Colonic mucosa (tissue), 4 donors: ENCODE results near the gene TTC21A. TPM values are rescaled to one million over a fixed set of nuclear protein-coding genes. Genes with fewer than 3 reads are reported as not detected.

ENCODE experiments used
- DNase-seq: peaks from one replicate; pipeline ENCODE4 v3.0.0-alpha.2; 2020
- H3K27ac ChIP-seq: fragments of 200-600 bp; one replicate; pipeline ENCODE4 v1.8.0; 2021
- H3K27me3 ChIP-seq: fragments of 200-600 bp; one replicate; pipeline ENCODE4 v1.8.0; 2021
- H3K36me3 ChIP-seq: fragments of 200-600 bp; one replicate; pipeline ENCODE4 v1.8.0; 2021
- H3K4me1 ChIP-seq: fragments of 200-600 bp; one replicate; pipeline ENCODE4 v1.8.0; 2021; ENCODE audit warnings: mild to moderate bottlenecking
- H3K4me3 ChIP-seq: fragments of 200-600 bp; one replicate; pipeline ENCODE4 v1.8.0; 2021
- H3K9ac ChIP-seq, 2 donors: one replicate each; pipeline ENCODE4 v1.7.0; 2013; ENCODE audit warnings: control low read depth in 2 of 2, low read depth in 2 of 2, low read length in 2 of 2
- H3K9me3 ChIP-seq: fragments of 200-600 bp; one replicate; pipeline ENCODE4 v1.8.0; 2021
- intact Hi-C: fragments of 100-400 bp; cut with DNase I; formaldehyde crosslinking; loops from one replicate; pipeline ENCODE4 v1.14.1; 2022
- total RNA-seq, 2 donors: library from RNA; stranded (reverse); fragmentation: NEBNext Ultra II Directional in 1 of 2; extraction: Animal tissue kit (Norgen Biotek cat#: 25700) in 1 of 2; gene quantifications; one replicate each; pipeline ENCODE4 v1.2.1, GENCODE V29; 2021
- TF ChIP-seq, protein P1 (sequence below): fragments of 200-600 bp; IDR thresholded peaks from one replicate; pipeline ENCODE4 v1.8.0; 2022; ENCODE audit warnings: antibody characterized with exemption, mild to moderate bottlenecking
- donor health status: healthy.
- donor health status: DM: no; HTN: no; CAD: no.
- donor health status: DM: no; HTN: no; CAD: no.

The TTC21A gene
- total RNA-seq, 2 donors from 2014 or later = 2.8 to 6.1 TPM

DNA sequence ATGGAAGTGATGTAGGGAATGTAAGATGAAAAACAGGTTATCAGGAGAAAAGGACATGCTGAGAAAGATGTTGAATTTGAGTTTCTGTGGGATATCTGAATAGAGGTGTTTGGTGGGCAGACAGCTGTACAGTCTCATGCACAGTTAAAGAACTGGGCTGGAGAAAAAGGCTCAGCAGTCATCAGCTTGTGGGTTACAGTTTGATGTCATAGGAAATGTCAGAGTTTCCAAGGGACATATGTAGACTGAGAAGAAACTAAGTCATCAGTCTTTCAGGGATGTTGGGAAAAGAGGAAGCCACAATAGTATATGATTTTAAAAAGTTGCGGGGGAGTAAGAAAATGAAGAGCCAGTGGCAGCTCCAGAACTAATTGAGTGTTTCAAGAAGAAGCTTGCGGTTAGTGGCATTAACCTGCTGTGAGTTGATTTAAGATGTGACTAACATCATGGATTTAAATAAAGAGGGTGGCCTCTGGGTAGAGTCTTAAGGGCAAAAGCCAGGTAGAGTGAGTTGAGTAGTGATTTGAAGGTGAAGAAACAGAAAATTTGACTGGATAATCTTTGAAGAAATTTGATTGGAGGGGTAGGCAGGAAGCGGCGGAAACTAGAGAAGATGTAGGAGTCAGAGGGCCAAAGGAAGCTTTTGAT is 24.7 kb upstream of the TTC21A start:
- TF ChIP-seq, protein P1, sequence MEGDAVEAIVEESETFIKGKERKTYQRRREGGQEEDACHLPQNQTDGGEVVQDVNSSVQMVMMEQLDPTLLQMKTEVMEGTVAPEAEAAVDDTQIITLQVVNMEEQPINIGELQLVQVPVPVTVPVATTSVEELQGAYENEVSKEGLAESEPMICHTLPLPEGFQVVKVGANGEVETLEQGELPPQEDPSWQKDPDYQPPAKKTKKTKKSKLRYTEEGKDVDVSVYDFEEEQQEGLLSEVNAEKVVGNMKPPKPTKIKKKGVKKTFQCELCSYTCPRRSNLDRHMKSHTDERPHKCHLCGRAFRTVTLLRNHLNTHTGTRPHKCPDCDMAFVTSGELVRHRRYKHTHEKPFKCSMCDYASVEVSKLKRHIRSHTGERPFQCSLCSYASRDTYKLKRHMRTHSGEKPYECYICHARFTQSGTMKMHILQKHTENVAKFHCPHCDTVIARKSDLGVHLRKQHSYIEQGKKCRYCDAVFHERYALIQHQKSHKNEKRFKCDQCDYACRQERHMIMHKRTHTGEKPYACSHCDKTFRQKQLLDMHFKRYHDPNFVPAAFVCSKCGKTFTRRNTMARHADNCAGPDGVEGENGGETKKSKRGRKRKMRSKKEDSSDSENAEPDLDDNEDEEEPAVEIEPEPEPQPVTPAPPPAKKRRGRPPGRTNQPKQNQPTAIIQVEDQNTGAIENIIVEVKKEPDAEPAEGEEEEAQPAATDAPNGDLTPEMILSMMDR = no peak
- H3K9ac ChIP-seq = no peak overlapping the region
- no peaks in the 10 kb centered on the region for H3K4me1 ChIP-seq
- H3K9me3 ChIP-seq = no peaks in the 10 kb centered on the region
- no peak overlapping the region for H3K27ac ChIP-seq
- no peak overlapping the region for H3K4me3 ChIP-seq
- H3K27me3 ChIP-seq = no peaks in the 10 kb centered on the region
- no peak for DNase-seq
- H3K36me3 ChIP-seq = peaks cover 10% of the 10 kb centered on the region
- intact Hi-C loops = no loop called here

DNA sequence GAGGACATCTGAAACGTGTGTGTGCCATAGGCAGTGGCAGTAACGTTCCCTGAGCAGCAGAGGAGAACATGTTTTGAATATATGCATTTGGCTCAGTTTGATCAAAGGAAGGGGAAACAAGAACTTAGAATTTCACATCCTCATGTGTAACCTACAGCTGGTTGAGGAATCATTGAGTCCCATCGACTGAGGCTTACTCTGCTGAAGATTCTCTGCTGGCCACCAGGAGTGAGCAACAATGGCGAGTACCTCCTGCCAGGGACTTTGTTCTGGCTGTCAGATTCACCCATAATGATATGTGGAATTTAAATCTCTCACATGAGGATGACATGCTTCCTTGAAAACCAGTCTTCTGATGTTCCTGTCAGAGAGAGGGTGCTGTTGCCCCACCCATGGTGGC is 21.3 kb upstream of the TTC21A start:
- no peaks in the 10 kb centered on the region for H3K9me3 ChIP-seq
- peaks cover 10% of the 10 kb centered on the region for H3K36me3 ChIP-seq
- no peak for DNase-seq
- no peaks in the 10 kb centered on the region for H3K4me1 ChIP-seq
- no peak overlapping the region for H3K27ac ChIP-seq
- no peak overlapping the region for H3K4me3 ChIP-seq
- no peak overlapping the region for H3K9ac ChIP-seq
- intact Hi-C loops = no loop called here
- TF ChIP-seq, protein P1 = no peak
- no peaks in the 10 kb centered on the region for H3K27me3 ChIP-seq

DNA sequence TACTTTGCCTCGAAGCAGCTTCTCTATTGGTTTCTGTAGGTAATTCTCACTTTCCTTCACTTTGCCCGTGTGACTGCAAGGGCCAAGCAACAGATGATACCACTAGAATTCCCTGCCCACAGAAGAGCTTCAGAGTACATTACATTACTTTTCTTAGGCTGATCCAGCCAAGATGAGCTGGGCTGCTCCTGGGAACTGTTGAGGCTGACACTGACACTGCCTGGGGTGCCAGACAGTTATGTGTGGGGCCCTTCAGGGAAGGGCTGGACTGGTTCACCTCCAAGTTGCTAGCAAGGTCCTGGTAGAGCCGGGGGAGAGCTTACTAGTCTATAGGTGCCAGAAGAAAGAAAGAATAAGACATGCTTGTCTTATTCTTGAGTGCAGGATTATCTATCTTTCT is 19.0 kb upstream of the TTC21A start:
- DNase-seq = no peak
- H3K9ac ChIP-seq = no peak overlapping the region
- no peaks in the 10 kb centered on the region for H3K4me1 ChIP-seq
- no peaks in the 10 kb centered on the region for H3K27me3 ChIP-seq
- H3K36me3 ChIP-seq = peaks cover 10% of the 10 kb centered on the region
- H3K9me3 ChIP-seq = no peaks in the 10 kb centered on the region
- no peak overlapping the region for H3K4me3 ChIP-seq
- TF ChIP-seq, protein P1 = no peak
- no peak overlapping the region for H3K27ac ChIP-seq
- intact Hi-C loops = no loop called here

DNA sequence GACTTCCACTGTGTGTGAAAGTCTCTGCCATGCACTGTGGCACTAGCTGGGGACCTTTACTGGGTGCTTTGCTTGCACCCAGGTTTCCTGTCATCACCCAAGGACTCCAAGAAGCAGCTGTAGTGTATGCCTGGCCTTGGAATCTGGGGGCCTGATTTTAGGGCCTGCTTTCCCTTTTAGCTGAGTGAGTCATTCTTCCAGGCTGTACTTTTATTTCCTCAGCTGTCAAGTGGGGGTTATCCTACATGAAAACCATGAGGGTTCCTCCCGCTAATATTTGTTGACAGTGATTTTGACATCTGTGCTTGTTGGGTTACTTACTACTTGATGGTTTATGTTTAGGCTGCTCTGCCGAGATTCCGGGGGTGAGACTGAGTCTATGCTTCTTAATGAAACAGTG is 18.6 kb upstream of the TTC21A start:
- no peak overlapping the region for H3K9ac ChIP-seq
- DNase-seq = no peak
- TF ChIP-seq, protein P1 = no peak
- no peak overlapping the region for H3K4me3 ChIP-seq
- H3K9me3 ChIP-seq = no peaks in the 10 kb centered on the region
- intact Hi-C loops = no loop called here
- H3K4me1 ChIP-seq = no peaks in the 10 kb centered on the region
- H3K27me3 ChIP-seq = no peaks in the 10 kb centered on the region
- no peak overlapping the region for H3K27ac ChIP-seq
- H3K36me3 ChIP-seq = peaks cover 10% of the 10 kb centered on the region

DNA sequence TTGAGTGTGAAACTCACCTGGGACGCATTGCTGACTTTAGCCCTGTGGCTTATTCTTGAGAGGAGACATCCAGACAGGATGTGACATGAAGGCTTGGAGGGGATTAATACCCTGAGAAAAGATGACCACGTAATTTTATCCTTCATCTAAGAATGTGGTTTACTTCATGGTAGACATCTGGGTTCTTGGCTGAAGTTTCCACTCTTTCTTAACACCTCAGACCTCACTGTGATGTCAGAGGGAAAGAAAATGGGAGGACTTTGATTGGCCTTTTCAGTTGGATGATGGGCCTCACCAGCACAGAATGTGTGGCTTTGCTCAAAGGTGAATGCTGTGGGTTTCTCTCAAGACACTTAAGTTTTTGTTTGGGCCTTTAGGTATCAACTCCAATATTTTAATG is 16.6 kb upstream of the TTC21A start:
- intact Hi-C loops = no loop called here
- no peak for DNase-seq
- H3K4me3 ChIP-seq = no peak overlapping the region
- no peak overlapping the region for H3K27ac ChIP-seq
- no peaks in the 10 kb centered on the region for H3K9me3 ChIP-seq
- TF ChIP-seq, protein P1 = no peak
- H3K9ac ChIP-seq = no peak overlapping the region
- H3K27me3 ChIP-seq = no peaks in the 10 kb centered on the region
- H3K36me3 ChIP-seq = peaks cover 18% of the 10 kb centered on the region
- no peaks in the 10 kb centered on the region for H3K4me1 ChIP-seq
